ENCODE results near the gene TNNI2.

DNA sequence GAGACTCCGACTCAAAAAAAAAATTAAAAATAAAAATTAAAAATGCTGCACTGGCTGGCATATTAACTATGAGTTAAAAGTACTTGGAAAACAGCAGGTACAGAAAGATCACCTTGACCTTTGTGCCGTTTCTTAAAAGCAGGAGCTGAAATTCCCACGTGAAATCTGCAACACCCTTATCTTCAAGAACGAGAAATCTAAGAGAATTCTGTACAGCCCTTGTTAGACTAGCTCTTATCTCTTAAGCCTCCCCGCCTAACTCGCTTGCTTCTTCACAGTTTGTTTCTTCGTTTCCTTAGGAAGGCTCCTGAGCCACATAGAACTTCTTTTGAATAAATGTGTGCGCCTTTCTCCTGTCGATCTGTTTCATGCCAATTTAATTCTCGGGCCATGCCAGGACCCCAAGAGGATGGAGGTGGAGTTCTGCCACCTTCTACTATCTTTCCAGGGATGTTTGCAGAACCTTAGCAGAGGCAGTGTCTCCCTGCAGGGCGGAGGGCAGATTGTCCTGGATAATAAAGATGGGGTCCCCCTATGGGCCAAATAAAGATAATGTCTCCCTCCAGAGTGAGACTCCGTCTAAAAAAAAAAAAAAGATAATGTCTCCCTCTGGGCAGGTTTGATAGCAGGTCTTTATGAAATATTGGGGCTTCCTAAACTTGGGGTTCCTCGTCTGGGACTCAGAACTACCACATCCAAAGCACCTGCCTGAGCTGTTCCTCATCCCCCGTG lies 31.4 kb upstream of the TNNI2 start:
- TF ChIP-seq SUZ12 (IDR thresholded peaks at IDR 0.05; ENCODE audit: extremely low read depth, insufficient read depth, insufficient read length) (no peak), ZNF274 (IDR thresholded peaks at IDR 0.05; ENCODE audit: low read depth, low read length) (no peak), YY1 (IDR thresholded peaks at IDR 0.05; ENCODE audit: insufficient read depth, insufficient read length) (no peak)
